Activated T-helper 2 cell treated with anti-CD3 and anti-CD28 coated beads, Interferon-gamma antibody, Interleukin-2, Interleukin-4, amounts not matched to agents 10 μg/mL and 5 μg/mL and 100 μg/mL, durations not matched to agents 14 hours and 24 hours and 36 hours (primary cell): ENCODE results near the gene LDLR. TPM values are rescaled to one million over a fixed set of nuclear protein-coding genes. Genes with fewer than 3 reads are reported as not detected.
A peak's percentile ranks its signal among the peaks of the same experiment; 100 is the strongest.
"Not testable (repeated sequence)": the region's sequence is repeated elsewhere in the genome, so short reads cannot be mapped to it uniquely, and the experiment has no call there.

ENCODE experiments used
- DNase-seq: peaks from one replicate; pipeline ENCODE4 v3.0.0; 2021; ENCODE audit warnings: low spot score
- H3K27ac Mint-ChIP-seq: one replicate; pipeline ENCODE4 v1.8.0; 2021; ENCODE audit warnings: mixed read lengths
- H3K27me3 Mint-ChIP-seq: one replicate; pipeline ENCODE4 v1.8.0; 2021; ENCODE audit warnings: low read depth, mixed read lengths
- H3K36me3 Mint-ChIP-seq: one replicate; pipeline ENCODE4 v1.8.0; 2021; ENCODE audit warnings: low read depth, mixed read lengths
- H3K4me1 Mint-ChIP-seq: one replicate; pipeline ENCODE4 v1.8.0; 2021; ENCODE audit warnings: low read depth, mixed read lengths
- H3K4me3 Mint-ChIP-seq: one replicate; pipeline ENCODE4 v1.8.0; 2021; ENCODE audit warnings: low read depth, mild to moderate bottlenecking, moderate library complexity, mixed read lengths
- H3K9me3 Mint-ChIP-seq: one replicate; pipeline ENCODE4 v1.8.0; 2021; ENCODE audit warnings: mixed read lengths
- intact Hi-C: fragments of 100-400 bp; cut with micrococcal nuclease; formaldehyde crosslinking; loops from one replicate; pipeline ENCODE4 v1.15.1; 2023
- total RNA-seq: library from RNA; stranded (reverse); gene quantifications from 2 replicates; pipeline ENCODE4 v1.2.3, GENCODE V29; 2022

Gene LDLR
- total RNA-seq, 1 donor from 2014 or later, result 138 TPM

GRCh38 chr19:11141937-11142527 is 52.8 kb downstream of the LDLR start:
- DNase-seq, result no peak
- intact Hi-C loops, result no loop called here
- Mint-ChIP-seq H3K27me3 (no peaks in the 10 kb centered on the region), H3K4me1 (peaks cover 6% of the 10 kb centered on the region), H3K36me3 (peaks cover 19% of the 10 kb centered on the region), H3K9me3 (no peaks in the 10 kb centered on the region), H3K27ac (no peak overlapping the region), H3K4me3 (no peak overlapping the region)

GRCh38 chr19:11142528-11143171 is 53.4 kb downstream of the LDLR start:
- H3K9me3 Mint-ChIP-seq, result no peaks in the 10 kb centered on the region
- H3K27ac Mint-ChIP-seq, result no peak overlapping the region
- peaks cover 23% of the 10 kb centered on the region for H3K36me3 Mint-ChIP-seq
- H3K4me1 Mint-ChIP-seq, result peaks cover 4% of the 10 kb centered on the region
- H3K27me3 Mint-ChIP-seq, result no peaks in the 10 kb centered on the region
- H3K4me3 Mint-ChIP-seq, result no peak overlapping the region
- intact Hi-C loops, result no loop called here
- DNase-seq, result no peak

- peaks cover 38% of the 10 kb centered on the region for H3K36me3 Mint-ChIP-seq
- DNase-seq, result no peak
- no peaks in the 10 kb centered on the region for H3K4me1 Mint-ChIP-seq
- H3K9me3 Mint-ChIP-seq, result no peaks in the 10 kb centered on the region
- intact Hi-C loops, result no loop called here
- no peaks in the 10 kb centered on the region for H3K27me3 Mint-ChIP-seq
- no peak overlapping the region for H3K4me3 Mint-ChIP-seq
- H3K27ac Mint-ChIP-seq, result no peak overlapping the region
Measured at GRCh38 chr19:11145536-11145924, 56.3 kb downstream of the LDLR start.

GRCh38 chr19:11148001-11148400 is 58.7 kb downstream of the LDLR start:
- Mint-ChIP-seq H3K27me3 (no peaks in the 10 kb centered on the region), H3K9me3 (no peaks in the 10 kb centered on the region), H3K36me3 (peaks cover 52% of the 10 kb centered on the region), H3K4me1 (peaks cover 8% of the 10 kb centered on the region), H3K27ac (no peak overlapping the region), H3K4me3 (no peak overlapping the region)
- DNase-seq, result no peak
- intact Hi-C loops, result no loop called here

GRCh38 chr19:11151181-11151580 is 61.9 kb downstream of the LDLR start:
- H3K4me3 Mint-ChIP-seq, result no peak overlapping the region
- no peak for DNase-seq
- peaks cover 46% of the 10 kb centered on the region for H3K36me3 Mint-ChIP-seq
- peaks cover 19% of the 10 kb centered on the region for H3K4me1 Mint-ChIP-seq
- no peaks in the 10 kb centered on the region for H3K9me3 Mint-ChIP-seq
- H3K27me3 Mint-ChIP-seq, result no peaks in the 10 kb centered on the region
- no peak overlapping the region for H3K27ac Mint-ChIP-seq
- intact Hi-C loops, result no loop called here

GRCh38 chr19:11152318-11153062 is 63.2 kb downstream of the LDLR start:
- Mint-ChIP-seq H3K27me3 (no peaks in the 10 kb centered on the region), H3K9me3 (no peaks in the 10 kb centered on the region), H3K4me1 (peaks cover 19% of the 10 kb centered on the region), H3K27ac (no peak overlapping the region), H3K36me3 (peaks cover 37% of the 10 kb centered on the region), H3K4me3 (no peak overlapping the region)
- DNase-seq, result no peak
- intact Hi-C loops, result no loop called here

GRCh38 chr19:11154683-11155047 is 65.4 kb downstream of the LDLR start:
- intact Hi-C loops, result loop anchor here (5.0 kb wide), 1 partner anchor 228 kb away; the partner anchor contains the start of gene EPOR
- peaks cover 20% of the 10 kb centered on the region for H3K36me3 Mint-ChIP-seq

GRCh38 chr19:11155373-11156120 is 66.3 kb downstream of the LDLR start, which contains the start of gene SPC24:
SPC24 (minus strand) TSS chr19:11155782; CDS start chr19:11155776, 6 bp downstream.
- H3K4me1 Mint-ChIP-seq, result peaks cover 19% of the 10 kb centered on the region
- no peaks in the 10 kb centered on the region for H3K9me3 Mint-ChIP-seq
- peaks cover 20% of the 10 kb centered on the region for H3K36me3 Mint-ChIP-seq
- H3K27ac Mint-ChIP-seq, result peak within 1 kb of the TSS; percentile 75
- peak within 1 kb of the TSS; percentile 86 for H3K4me3 Mint-ChIP-seq
- intact Hi-C loops, result loop anchor here (5.0 kb wide), 1 partner anchor 227 kb away; the partner anchor contains the start of gene EPOR
- H3K27me3 Mint-ChIP-seq, result no peaks in the 10 kb centered on the region
- peak; percentile 96 for DNase-seq

More at GRCh38 chr19:11154683-11155047, 65.4 kb downstream of the LDLR start:
- H3K9me3 Mint-ChIP-seq, result no peaks in the 10 kb centered on the region
- no peak for DNase-seq
- H3K4me1 Mint-ChIP-seq, result peaks cover 19% of the 10 kb centered on the region
- H3K27ac Mint-ChIP-seq, result peak overlapping the region; percentile 75
- peak overlapping the region; percentile 86 for H3K4me3 Mint-ChIP-seq
- H3K27me3 Mint-ChIP-seq, result no peaks in the 10 kb centered on the region

GRCh38 chr19:11159598-11160439 is 70.6 kb downstream of the LDLR start:
- intact Hi-C loops, result loop anchor here (5.0 kb wide), 1 partner anchor 222 kb away; the partner anchor contains the start of gene EPOR
- DNase-seq, result no peak
- Mint-ChIP-seq H3K36me3 (no peaks in the 10 kb centered on the region), H3K4me3 (no peak overlapping the region), H3K27ac (no peak overlapping the region), H3K4me1 (peaks cover 3% of the 10 kb centered on the region), H3K27me3 (no peaks in the 10 kb centered on the region), H3K9me3 (no peaks in the 10 kb centered on the region)

GRCh38 chr19:11160440-11160768 is 71.1 kb downstream of the LDLR start:
- intact Hi-C loops, H3K27ac Mint-ChIP-seq, H3K27me3 Mint-ChIP-seq, H3K9me3 Mint-ChIP-seq, DNase-seq, H3K36me3 Mint-ChIP-seq, H3K4me3 Mint-ChIP-seq, H3K4me1 Mint-ChIP-seq: not testable (repeated sequence)

GRCh38 chr19:11164296-11164695 is 75.0 kb downstream of the LDLR start:
- Mint-ChIP-seq H3K36me3 (no peaks in the 10 kb centered on the region), H3K4me1 (no peaks in the 10 kb centered on the region), H3K4me3 (no peak overlapping the region), H3K27me3 (no peaks in the 10 kb centered on the region), H3K27ac (no peak overlapping the region), H3K9me3 (no peaks in the 10 kb centered on the region)
- intact Hi-C loops, result no loop called here
- DNase-seq, result no peak

GRCh38 chr19:11164879-11165406 is 75.7 kb downstream of the LDLR start:
- no peaks in the 10 kb centered on the region for H3K27me3 Mint-ChIP-seq
- H3K4me3 Mint-ChIP-seq, result no peak overlapping the region
- no peak overlapping the region for H3K27ac Mint-ChIP-seq
- H3K9me3 Mint-ChIP-seq, result no peaks in the 10 kb centered on the region
- no peak for DNase-seq
- no peaks in the 10 kb centered on the region for H3K4me1 Mint-ChIP-seq
- intact Hi-C loops, result no loop called here
- no peaks in the 10 kb centered on the region for H3K36me3 Mint-ChIP-seq
